GM12872 (cell line): ENCODE measurements around the gene ERC1.

Experiments
- CTCF ChIP-seq: IDR thresholded peaks from 3 replicates; pipeline ENCODE4 v1.5.1; 2011; ENCODE audit warnings: low read depth, mild to moderate bottlenecking, low read length, moderate library complexity; ENCODE audit not compliant: insufficient read depth

The ERC1 gene

GRCh38 chr12:1496162-1496900, 505.3 kb downstream of the ERC1 start:
- TF ChIP-seq CTCF: no peak

GRCh38 chr12:1497161-1497560, 506.1 kb downstream of the ERC1 start:
- TF ChIP-seq CTCF: no peak

- no peak for TF ChIP-seq CTCF
Measured at GRCh38 chr12:1498199-1498740, 507.2 kb downstream of the ERC1 start.

GRCh38 chr12:1499351-1499750, 508.3 kb downstream of the ERC1 start:
- no peak for TF ChIP-seq CTCF

- TF ChIP-seq CTCF: no peak
Measured at GRCh38 chr12:1500095-1500801, 509.2 kb downstream of the ERC1 start.

GRCh38 chr12:1501001-1501400, 510.0 kb downstream of the ERC1 start:
- TF ChIP-seq CTCF: no peak

- TF ChIP-seq CTCF: no peak
Measured at GRCh38 chr12:1501695-1502378, 510.8 kb downstream of the ERC1 start.
